Measurements from ENCODE around the gene MICAL1. TPM values are rescaled to one million over a fixed set of nuclear protein-coding genes. Genes with fewer than 3 reads are reported as not detected.
A peak's percentile ranks its signal among the peaks of the same experiment; 100 is the strongest.
"Not testable (repeated sequence)": the region's sequence is repeated elsewhere in the genome, so short reads cannot be mapped to it uniquely, and the experiment has no call there.

MICAL1 gene
- total RNA-seq, 1 donor from 2014 or later, result 19.5 TPM

DNA sequence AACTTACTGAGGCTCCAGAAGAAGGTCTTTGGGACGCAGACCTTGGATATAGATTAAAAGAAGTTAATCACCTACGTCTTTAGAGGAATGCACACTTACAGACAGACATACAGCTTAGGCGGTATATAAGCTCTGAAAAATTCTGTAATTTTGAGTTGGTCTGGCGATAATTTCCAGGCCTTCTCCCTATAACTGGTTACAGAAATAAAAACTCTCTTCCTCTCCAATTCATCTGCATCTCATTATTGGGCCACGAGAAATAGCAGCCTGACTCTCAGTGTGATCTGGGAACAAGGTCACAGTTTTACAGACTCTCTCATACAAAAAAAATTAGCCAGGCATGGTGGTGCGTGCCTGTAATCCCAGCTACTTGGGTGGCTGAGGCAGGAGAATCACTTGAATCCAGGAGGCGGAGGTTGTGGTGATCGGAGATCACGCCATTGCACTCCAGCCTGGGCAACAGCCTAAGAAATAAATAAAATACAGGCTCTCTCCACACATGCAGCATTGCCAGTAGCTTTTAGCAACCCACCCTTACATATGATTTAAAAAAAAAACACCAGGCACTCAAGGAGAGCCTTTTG, 22.7 kb upstream of the MICAL1 start:
- no peak for DNase-seq (ENCODE audit: low read depth in 2 of 2)

DNA sequence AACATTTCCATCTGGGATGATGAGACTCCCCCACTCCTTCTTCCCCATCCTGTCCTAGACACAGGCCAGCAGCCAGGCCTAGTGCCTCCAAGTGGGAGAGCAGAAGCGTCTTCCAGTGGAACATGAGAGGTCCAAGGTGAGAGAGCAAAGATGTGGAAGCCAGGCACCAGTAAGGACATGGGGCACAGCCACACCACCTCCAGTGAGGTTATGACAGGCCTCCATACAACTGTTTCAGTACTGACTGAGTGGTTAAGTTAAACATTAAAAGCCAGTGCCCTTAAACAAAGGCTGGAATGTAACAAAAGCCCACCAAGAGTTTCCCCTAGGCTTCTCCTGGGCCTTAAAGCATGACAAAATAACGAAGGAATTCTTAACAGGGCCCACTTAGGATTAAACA, 22.2 kb upstream of the MICAL1 start:
- no peak for DNase-seq (ENCODE audit: low read depth in 2 of 2)

DNA sequence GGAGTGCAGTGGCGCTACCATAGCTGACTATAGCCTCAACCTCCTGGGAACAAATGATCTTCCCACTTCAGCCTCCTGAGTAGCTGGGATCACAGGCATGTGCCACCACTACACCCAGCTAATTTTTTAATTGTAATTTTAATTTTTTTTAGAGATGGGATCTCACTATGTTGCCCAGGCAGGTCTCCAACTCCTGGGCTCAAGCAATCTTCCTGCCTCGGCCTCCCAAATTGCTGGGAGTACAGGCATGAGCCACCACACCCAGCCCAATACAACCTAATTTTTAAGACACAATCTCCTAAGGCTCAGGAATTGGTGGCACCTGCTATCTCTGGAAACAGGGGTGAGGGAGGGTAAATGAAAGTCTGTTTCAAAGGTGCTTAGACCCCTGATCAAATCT, 21.6 kb upstream of the MICAL1 start:
- DNase-seq (ENCODE audit: low read depth in 2 of 2), result no peak

GRCh38 chr6:109475625-109476024, 20.1 kb upstream of the MICAL1 start:
- DNase-seq (ENCODE audit: low read depth in 2 of 2), result no peak

- no peak for DNase-seq (ENCODE audit: low read depth in 2 of 2)
Observed at GRCh38 chr6:109474995-109475394, 19.4 kb upstream of the MICAL1 start.

DNA sequence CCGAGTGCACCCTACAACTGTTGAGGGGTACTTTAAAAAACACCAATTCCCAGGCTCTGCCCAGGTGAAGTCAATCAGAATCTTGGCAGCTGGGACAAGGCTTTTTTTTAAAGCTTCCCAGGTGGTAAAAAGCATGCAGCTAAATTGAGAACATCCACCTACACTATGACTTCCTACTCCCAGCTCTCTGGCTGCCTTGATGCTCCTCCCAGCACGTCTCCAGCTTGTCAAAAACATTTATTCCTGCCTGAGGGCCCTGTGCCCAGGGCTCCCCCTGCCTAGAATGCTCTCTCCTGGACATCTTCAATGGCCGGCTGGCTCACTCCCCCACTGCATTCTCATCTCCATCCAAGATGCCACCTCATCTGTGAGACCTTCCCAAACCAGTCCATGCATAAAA, 17.5 kb upstream of the MICAL1 start:
- DNase-seq (ENCODE audit: low read depth in 2 of 2), result no peak

GRCh38 chr6:109472132-109472995, 16.8 kb upstream of the MICAL1 start:
- no peak for DNase-seq (ENCODE audit: low read depth in 2 of 2)

- DNase-seq (ENCODE audit: low read depth in 2 of 2), result no peak
Observed at GRCh38 chr6:109471105-109471810, 15.7 kb upstream of the MICAL1 start.

GRCh38 chr6:109469591-109470189, 14.1 kb upstream of the MICAL1 start:
- no peak for DNase-seq (ENCODE audit: low read depth in 2 of 2)

DNA sequence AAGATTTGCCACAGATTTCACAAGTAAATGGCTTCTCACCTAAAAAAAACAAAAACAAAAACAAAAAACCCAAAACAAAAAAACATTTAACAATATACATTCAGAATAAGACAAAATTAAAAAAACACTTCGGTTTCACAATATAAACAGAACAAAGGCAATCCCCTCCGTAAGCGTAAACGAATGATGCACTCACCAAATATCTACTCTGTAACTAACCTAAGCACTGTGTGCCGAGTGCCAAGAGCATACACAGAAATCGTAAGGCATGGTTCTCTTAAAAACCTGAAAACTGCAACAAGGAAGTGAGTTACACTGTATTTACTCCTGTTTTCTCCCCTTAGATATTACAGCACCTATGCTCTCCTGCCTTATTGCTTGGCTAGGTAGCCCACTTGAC, 12.1 kb upstream of the MICAL1 start:
- no peak for DNase-seq (ENCODE audit: low read depth in 2 of 2)

DNA sequence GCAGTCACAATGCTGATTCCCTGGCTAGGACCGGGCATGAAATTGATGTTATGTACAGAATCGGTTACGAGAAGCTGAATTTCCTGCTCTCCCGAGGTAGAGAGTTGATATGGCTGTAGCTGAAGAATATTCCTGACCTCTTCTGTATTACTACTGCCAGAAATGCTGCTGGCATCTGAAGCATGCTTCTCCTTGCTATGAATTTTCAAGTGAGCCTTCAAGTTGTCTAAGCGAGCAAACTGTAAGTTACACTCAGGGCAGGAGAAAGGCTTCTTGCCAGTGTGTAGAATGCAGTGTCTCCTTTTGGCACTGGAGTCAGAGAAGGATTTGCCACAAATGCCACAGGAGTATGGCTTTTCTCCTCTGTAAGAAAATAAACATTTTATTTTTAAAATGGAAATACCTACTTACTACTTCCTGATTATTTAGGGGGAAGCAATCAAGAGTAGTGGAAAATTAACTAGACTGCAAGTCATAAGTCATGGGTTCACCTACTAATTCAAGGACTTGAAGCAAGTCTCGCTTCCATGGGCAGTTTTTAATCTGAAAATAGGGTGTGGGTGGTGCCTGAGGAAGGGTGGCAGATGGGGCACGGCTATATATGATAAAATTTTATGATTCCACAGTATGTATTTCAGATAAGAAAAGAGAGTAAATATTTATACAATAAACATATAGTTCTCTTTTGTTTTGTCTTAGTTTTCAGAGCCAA, 10.8 kb upstream of the MICAL1 start:
- no peak for DNase-seq (ENCODE audit: low read depth in 2 of 2)

GRCh38 chr6:109465772-109466171, 10.2 kb upstream of the MICAL1 start:
- no peak for DNase-seq (ENCODE audit: low read depth in 2 of 2)

DNA sequence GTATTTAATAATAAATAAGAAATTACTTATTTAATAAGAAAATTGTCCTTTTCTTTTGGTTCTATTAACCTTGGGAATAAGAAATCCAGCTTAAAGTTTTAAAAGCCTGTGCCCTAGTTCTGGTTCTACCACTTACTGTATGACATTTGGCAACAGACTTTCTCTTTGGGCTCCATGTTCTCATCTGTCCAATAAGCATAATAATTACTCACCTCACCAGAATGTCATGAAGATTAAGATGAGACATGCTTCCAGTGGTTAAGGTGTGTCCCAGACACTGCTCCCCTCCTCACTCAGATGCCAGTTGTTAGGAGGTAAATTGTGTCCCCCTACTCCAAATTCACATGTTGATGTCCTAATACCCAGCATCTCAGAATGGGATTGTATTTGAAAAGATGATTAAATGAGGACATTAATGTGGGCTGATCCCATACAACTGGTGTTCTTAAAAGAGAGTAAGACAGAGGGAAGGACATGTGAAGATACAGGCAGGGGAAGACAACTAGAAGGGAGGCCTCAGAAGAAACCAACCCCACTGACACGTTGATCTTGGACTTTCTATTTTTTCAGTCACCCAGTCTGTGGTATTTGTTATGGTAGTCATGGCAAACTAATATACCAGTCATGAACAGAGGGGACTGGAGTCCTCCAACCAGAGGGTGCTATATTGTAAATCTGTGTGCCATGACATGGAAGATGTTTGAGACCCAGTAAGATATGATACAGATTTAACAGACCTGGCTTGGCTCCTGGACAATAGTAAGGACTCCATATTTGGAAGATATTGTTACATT, 6.4 kb upstream of the MICAL1 start:
- no peak for DNase-seq (ENCODE audit: low read depth in 2 of 2)

DNA sequence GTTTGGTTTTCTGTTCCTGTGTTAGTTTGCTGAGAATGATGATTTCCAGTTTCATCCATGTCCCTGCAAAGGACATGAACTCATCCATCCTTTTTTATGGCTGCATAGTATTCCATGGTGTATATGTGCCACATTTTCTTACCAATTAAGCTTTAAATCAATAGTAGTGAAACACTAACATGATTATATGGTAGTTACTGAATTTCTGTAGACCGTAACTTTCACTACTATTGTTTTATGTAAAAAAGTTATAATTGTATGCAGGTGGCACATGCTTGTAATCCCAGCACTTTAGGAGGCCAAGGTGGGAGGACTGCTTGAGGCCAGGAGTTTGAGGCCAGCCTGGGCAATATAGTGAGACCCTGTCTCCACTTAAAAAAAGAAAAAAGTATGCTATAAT, 5.6 kb upstream of the MICAL1 start:
- DNase-seq (ENCODE audit: low read depth in 2 of 2), result not testable (repeated sequence)

- DNase-seq (ENCODE audit: low read depth in 2 of 2), result no peak
Observed at GRCh38 chr6:109460161-109460829, 4.7 kb upstream of the MICAL1 start.

GRCh38 chr6:109458774-109459531, 3.4 kb upstream of the MICAL1 start:
- no peak for DNase-seq (ENCODE audit: low read depth in 2 of 2)

DNA sequence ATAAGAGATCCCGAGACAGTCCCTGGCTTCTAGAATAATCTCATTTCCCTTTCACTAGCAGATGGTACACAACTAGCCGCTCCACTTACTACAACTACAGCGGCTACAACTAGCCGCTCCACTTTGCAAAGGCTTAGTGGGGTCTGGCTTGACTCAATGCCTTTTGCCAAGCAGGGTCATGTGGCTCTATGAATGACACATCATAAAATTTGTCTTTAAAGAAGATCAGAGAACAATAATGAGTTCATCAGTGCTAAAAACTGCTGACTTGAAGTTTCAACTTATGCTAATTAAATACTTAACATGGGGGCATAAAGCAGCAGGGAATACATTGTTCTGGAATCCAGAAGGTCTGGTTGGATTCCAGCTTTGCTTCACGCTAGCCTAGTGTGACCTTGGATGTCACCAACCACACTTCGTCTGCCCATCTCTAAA, 2.0 kb upstream of the MICAL1 start:
- no peak for DNase-seq (ENCODE audit: low read depth in 2 of 2)

- peak in 1 of 2 donors; percentile 36 for DNase-seq (ENCODE audit: low read depth in 2 of 2)
Observed at GRCh38 chr6:109456710-109457561, 1.4 kb upstream of the MICAL1 start.

Data from dermis microvascular lymphatic vessel endothelial cell (primary cell).